ENCODE data around the gene MAPK11.

MAPK11 gene

DNA sequence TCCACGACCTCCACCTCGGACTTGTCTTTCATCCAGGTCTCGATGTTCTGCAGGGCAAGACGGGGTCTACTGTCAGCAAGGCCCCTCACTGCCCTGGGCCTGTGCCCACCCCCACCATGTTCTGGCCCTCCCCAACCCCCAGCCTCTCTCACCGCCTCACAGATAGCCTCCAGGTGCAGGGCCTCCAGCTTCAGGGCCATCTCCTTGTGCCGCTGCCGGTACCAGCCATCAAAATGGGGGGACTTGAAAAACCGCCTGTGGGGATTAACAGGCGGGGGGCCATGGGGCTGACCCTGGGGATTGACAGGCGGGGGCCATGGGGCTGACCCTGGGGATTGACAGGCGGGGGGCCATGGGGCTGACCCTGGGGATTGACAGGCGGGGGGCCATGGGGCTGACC, 42.2 kb upstream of the MAPK11 start:
- no peak for DNase-seq (ENCODE audit: low read depth)
- no peak overlapping the region for H3K4me3 ChIP-seq (ENCODE audit: low read depth, low read length)
- TF ChIP-seq, protein P1, sequence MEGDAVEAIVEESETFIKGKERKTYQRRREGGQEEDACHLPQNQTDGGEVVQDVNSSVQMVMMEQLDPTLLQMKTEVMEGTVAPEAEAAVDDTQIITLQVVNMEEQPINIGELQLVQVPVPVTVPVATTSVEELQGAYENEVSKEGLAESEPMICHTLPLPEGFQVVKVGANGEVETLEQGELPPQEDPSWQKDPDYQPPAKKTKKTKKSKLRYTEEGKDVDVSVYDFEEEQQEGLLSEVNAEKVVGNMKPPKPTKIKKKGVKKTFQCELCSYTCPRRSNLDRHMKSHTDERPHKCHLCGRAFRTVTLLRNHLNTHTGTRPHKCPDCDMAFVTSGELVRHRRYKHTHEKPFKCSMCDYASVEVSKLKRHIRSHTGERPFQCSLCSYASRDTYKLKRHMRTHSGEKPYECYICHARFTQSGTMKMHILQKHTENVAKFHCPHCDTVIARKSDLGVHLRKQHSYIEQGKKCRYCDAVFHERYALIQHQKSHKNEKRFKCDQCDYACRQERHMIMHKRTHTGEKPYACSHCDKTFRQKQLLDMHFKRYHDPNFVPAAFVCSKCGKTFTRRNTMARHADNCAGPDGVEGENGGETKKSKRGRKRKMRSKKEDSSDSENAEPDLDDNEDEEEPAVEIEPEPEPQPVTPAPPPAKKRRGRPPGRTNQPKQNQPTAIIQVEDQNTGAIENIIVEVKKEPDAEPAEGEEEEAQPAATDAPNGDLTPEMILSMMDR (IDR thresholded peaks at IDR 0.05; ENCODE audit: insufficient read depth, low read depth, low read length, missing control alignments): no peak

DNA sequence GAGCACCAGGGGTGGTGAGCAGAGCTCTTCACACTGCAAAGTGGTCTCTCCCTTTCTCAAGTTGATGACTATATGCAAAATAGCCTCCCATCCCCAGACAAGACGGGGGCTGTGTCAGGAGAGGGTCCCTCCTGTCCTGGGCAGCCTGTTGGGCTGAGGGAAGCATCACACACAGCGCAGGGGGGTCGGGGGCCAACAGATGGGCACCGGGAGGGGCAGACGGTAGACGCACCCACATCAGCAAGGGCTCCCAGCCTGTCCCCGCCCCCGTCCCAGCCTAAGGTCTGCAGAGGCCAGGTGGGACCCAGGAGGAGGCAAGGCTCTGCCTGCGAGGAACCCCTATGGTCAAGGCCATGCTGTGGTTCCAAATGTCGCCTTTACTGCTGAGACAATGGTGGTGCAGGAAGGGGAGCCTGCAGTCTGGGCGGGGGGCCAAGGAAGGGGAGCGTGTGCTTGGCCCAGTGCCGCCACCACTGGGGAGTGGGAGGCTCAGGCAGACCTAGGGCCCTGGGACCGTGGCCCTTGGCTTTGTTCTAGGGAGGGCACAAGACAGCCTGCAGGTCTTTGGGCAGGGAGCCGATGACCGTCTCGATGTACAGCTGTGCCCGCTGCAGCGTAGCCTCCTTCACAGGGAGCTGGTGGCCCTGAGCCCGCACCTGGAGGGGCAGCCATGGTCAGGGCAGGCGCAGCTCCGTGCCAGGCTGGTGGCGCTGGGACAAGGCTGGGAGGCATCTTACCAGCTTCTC, 41.6 kb upstream of the MAPK11 start:
- H3K4me3 ChIP-seq (ENCODE audit: low read depth, low read length): no peak overlapping the region
- TF ChIP-seq, protein P1 (IDR thresholded peaks at IDR 0.05; ENCODE audit: insufficient read depth, low read depth, low read length, missing control alignments): no peak
- DNase-seq (ENCODE audit: low read depth): no peak

DNA sequence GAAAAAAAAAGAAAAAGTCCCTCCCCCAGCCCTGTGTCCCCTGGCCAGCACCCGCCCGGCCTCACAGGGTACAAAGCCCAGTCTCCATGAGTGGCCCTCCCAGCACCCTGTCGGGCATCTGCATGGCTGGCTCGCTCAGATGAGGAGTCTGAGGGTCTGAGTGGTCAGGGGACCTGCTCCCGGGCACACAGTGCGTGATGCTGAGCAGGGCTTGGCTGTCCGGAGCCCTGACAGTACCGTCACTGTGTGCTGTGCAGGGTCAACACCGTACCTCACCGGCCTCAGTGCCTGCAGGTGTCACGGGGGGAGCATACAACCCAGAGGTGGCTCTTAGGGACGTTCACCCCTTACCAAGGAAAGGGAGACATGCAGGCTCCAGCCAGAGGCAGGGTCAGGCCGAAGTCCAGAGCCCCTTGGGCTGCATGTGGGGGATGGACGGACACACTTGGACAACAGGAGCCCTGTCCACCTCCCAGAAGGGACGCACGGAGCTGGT, 40.8 kb upstream of the MAPK11 start:
- H3K4me3 ChIP-seq (ENCODE audit: low read depth, low read length): no peak overlapping the region
- TF ChIP-seq, protein P1 (IDR thresholded peaks at IDR 0.05; ENCODE audit: insufficient read depth, low read depth, low read length, missing control alignments): no peak
- DNase-seq (ENCODE audit: low read depth): no peak

DNA sequence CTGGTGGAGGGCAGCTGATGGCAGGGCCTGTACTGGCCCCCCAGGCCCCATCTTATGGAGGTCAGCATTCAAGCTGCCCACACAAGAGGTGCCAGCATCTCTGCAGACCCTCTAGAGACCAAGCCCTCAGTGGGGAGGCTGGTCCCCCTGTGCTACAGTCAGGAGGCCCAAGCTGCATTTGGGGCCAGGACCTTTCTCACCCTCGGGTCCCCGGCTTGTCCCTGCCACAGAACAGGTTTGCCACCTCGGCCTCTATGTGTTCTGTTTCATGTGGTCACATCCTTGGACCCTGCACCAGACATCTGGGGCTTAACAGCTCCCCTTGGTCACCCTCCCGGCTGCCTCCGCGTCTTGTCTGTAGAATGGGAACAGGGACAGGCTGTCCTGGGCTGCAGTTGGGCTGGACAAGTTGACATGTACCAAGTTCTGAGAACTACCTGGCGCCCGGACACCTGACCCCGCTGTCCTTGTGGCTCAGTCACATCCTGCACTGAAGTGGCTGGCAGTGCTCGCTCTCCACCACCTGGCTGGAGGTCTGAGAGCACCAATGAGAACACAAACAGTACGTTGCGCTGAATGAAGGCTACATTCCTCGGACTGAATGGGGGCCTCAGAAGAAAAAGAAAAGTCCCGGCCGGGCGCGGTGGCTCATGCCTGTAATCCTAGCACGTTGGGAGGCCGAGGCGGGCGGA, 40.0 kb upstream of the MAPK11 start:
- H3K4me3 ChIP-seq (ENCODE audit: low read depth, low read length): no peak overlapping the region

DNA sequence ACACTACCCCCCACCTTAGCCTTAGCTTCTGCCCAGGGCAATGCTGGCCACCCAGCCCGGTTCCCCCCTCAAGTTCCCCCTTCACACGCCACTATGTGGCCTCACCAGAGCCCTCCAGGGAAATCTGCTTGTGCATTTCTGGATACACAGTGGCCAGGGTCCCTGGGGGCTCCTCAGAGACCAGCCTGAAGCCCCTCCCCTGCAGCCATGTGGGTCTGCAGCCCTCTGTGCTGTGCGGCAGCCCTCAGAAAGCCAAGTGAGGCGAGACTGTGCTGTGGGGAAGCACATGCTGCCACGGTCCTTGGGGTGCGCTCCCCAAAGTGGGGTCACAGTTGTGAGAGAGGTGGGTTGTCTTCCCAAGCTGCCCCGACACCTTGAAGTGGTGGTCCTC, 39.4 kb upstream of the MAPK11 start:
- TF ChIP-seq, protein P1 (IDR thresholded peaks at IDR 0.05; ENCODE audit: insufficient read depth, low read depth, low read length, missing control alignments): no peak

More for the DNA sequence above, 40.0 kb upstream of the MAPK11 start:
- TF ChIP-seq, protein P1 (IDR thresholded peaks at IDR 0.05; ENCODE audit: insufficient read depth, low read depth, low read length, missing control alignments): no peak
- DNase-seq (ENCODE audit: low read depth): no peak

DNA sequence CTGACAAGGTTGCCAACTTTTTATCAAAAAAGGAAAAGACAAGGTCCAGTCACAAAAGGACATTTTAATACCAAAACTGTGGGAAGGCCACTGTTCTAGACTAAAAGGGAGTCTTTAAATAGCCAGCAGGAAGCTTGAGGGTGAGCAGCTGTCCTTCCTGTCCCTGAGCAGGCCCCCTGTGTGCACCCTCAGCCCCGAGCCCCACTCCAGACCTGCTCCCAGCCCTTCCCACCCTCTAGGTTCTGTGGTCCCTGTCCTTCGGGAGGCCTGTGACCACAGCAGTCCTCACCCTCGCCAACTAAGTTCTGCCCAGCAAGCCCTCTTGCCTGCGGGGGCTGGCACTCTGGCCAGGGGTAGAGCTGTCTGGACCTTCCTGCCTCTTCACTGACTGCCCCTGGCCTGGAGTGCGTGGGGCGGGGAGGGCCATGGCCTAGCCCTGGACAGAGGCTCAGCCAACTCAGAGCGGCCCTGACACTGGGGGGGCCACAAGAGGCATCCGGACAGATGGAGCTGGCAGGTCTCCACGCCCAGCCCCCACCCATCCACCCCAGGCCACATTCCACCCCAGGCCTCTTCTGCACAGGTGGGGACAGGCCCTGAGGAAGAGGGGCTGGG, 38.9 kb upstream of the MAPK11 start:
- H3K4me3 ChIP-seq (ENCODE audit: low read depth, low read length): no peak overlapping the region
- DNase-seq (ENCODE audit: low read depth): no peak
- TF ChIP-seq, protein P1 (IDR thresholded peaks at IDR 0.05; ENCODE audit: insufficient read depth, low read depth, low read length, missing control alignments): no peak

More for the DNA sequence above, 39.4 kb upstream of the MAPK11 start:
- no peak overlapping the region for H3K4me3 ChIP-seq (ENCODE audit: low read depth, low read length)
- DNase-seq (ENCODE audit: low read depth): no peak
